HG02884 (cell line): ENCODE measurements around the gene CPNE1.

Source experiments
- ATAC-seq: cut with Tn5 transposase; IDR thresholded peaks from one replicate; pipeline ENCODE4 v1.9.1; 2021; ENCODE audit warnings: mild to moderate bottlenecking, moderate library complexity; ENCODE audit not compliant: unreplicated experiment

CPNE1 gene

GRCh38 chr20:35654415-35654814 is 10.3 kb downstream of the CPNE1 start:
- no peak for ATAC-seq

- ATAC-seq: no peak
These were observed 10.8 kb downstream of the CPNE1 start for GRCh38 chr20:35653893-35654292.

GRCh38 chr20:35653430-35653734 is 11.3 kb downstream of the CPNE1 start:
- ATAC-seq: no peak

- ATAC-seq: no peak
These were observed 11.9 kb downstream of the CPNE1 start for GRCh38 chr20:35652641-35653429.

- no peak for ATAC-seq
These were observed 12.7 kb downstream of the CPNE1 start for GRCh38 chr20:35651958-35652357.

GRCh38 chr20:35650632-35651031 is 14.1 kb downstream of the CPNE1 start:
- ATAC-seq: no peak

GRCh38 chr20:35648836-35649235 is 15.9 kb downstream of the CPNE1 start:
- no peak for ATAC-seq

GRCh38 chr20:35644806-35645205 is 19.9 kb downstream of the CPNE1 start:
- ATAC-seq: no peak

- no peak for ATAC-seq
These were observed 21.7 kb downstream of the CPNE1 start for GRCh38 chr20:35643045-35643444.

- no peak for ATAC-seq
These were observed 23.0 kb downstream of the CPNE1 start for GRCh38 chr20:35641743-35642142.

GRCh38 chr20:35640724-35641123 is 24.0 kb downstream of the CPNE1 start:
- ATAC-seq: no peak

- ATAC-seq: no peak
These were observed 25.9 kb downstream of the CPNE1 start for GRCh38 chr20:35638751-35639150.

GRCh38 chr20:35637276-35637675 is 27.4 kb downstream of the CPNE1 start:
- no peak for ATAC-seq

- no peak for ATAC-seq
These were observed 28.6 kb downstream of the CPNE1 start for GRCh38 chr20:35636095-35636494.

- ATAC-seq: no peak
These were observed 29.0 kb downstream of the CPNE1 start for GRCh38 chr20:35635652-35636051.

GRCh38 chr20:35632539-35633115 is 32.1 kb downstream of the CPNE1 start:
- no peak for ATAC-seq

GRCh38 chr20:35630636-35631035 is 34.1 kb downstream of the CPNE1 start:
- no peak for ATAC-seq

- no peak for ATAC-seq
These were observed 35.1 kb downstream of the CPNE1 start for GRCh38 chr20:35629427-35630145.

- no peak for ATAC-seq
These were observed 37.6 kb downstream of the CPNE1 start for GRCh38 chr20:35627121-35627520.

- ATAC-seq: no peak
These were observed 38.2 kb downstream of the CPNE1 start for GRCh38 chr20:35626386-35627001.

GRCh38 chr20:35625584-35626385 is 38.9 kb downstream of the CPNE1 start:
- ATAC-seq: no peak
